LHCN-M2 (cell line): ENCODE data around the gene WASHC2C. TPM values are rescaled to one million over a fixed set of nuclear protein-coding genes. Genes with fewer than 3 reads are reported as not detected.
A peak's percentile ranks its signal among the peaks of the same experiment; 100 is the strongest.
"Not testable (repeated sequence)": the region's sequence is repeated elsewhere in the genome, so short reads cannot be mapped to it uniquely, and the experiment has no call there.

ENCODE experiments used
- DNase-seq: peaks from one replicate; pipeline ENCODE4 v3.0.0-alpha.2; 2012; ENCODE audit warnings: low read depth
- total RNA-seq: library from RNA; depleted of rRNA; stranded (reverse); fragments of >200 nt; gene quantifications from 2 replicates; pipeline ENCODE4 v1.2.3, GENCODE V29; 2014

WASHC2C gene
- total RNA-seq, 1 experiment from 2014 or later: 40.4 TPM

- DNase-seq: not testable (repeated sequence)
These were observed 44.8 kb downstream of the WASHC2C start for GRCh38 chr10:45771757-45772461.

DNA sequence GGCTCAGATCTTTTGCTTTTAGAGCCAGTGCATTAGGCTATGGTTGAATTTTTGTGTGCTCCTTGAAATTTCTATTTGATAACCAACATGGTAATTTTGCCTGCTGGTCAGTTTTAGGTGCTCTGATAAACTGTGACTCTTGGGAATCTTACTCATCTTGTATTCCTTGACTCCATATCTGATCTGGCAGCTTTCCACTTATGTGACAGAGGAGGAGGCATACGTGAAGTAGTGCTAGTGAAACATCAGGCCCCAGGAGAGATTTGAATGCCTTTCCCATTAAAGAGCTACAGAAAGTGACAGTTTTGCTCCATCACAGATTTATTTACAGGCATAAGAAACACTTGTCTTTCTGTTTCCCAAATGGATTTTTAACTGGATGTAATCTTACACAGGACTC, 59.2 kb downstream of the WASHC2C start:
- DNase-seq: not testable (repeated sequence)

DNA sequence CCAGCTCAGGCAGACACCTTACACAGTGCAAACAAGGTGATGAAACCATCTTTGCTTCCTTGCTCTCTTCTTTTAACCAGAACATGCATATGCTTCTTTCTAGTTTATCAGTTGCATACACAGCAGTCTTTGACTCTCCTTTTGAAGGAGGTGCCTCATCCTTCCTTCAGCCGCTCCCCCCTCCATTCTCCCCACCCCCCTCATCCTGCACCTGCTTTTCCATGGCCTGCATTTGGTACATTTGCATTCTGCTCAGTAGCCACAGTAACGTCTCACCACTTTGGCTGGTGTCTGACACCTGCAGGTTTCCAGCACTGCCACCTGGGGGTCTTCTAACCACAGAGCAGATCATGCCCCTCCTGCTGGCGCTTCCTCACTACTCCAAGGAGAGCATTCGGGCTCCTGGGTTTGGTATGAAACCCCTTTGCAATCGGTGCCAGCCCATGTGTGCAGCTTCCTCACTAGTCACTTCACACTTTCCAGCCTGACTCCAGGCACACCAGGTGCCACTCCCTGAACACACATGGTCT, 60.2 kb downstream of the WASHC2C start:
- DNase-seq: not testable (repeated sequence)

GRCh38 chr10:45789991-45790390, 62.9 kb downstream of the WASHC2C start:
- DNase-seq: not testable (repeated sequence)

GRCh38 chr10:45790694-45791426, 63.8 kb downstream of the WASHC2C start:
- not testable (repeated sequence) for DNase-seq

GRCh38 chr10:45794761-45795160, 67.7 kb downstream of the WASHC2C start:
- DNase-seq: not testable (repeated sequence)

DNA sequence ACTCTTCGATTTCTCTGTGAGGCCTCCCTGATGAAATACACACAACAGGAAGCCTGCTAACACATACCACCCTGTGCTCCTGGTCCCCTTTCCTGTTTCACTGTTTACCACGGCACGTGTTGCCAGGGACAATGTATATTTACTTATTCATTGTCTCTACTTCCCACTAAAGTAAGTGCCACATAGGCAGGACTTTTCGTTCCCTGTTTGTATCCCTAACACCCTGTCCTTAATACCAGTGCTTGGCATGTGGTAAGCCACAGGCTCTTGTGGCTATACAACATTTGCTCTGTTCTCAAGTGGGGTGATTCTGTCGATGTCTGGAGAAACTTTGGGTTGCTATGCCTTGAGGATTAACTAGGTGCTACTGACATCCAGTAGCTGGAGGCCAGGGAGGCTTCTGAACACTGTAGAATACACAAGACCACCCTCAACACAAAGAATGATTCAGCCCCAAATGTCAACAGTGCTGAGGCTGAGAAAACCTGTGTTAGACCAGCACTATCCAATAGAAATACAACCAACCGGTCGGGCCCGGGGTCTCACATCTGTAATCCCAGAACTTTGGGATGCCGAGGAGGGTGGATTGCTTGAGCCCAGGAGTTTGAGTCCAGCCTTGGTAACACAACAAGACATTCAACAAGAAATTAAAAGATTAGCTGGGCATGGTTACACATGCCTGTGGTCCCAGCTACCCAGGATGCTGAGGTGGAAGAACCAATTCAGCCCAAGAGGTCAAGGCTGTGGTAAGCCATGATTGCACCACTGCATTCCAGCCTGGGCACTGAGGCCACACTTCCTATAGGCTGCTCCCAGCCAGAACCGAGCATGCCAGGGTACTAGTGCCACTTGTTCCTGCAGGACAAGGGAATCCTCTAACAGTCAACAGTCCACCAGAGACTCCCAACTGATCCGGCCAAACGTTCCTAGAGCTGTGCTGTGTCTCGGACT, 76.3 kb downstream of the WASHC2C start:
- peak; percentile 82 for DNase-seq

DNA sequence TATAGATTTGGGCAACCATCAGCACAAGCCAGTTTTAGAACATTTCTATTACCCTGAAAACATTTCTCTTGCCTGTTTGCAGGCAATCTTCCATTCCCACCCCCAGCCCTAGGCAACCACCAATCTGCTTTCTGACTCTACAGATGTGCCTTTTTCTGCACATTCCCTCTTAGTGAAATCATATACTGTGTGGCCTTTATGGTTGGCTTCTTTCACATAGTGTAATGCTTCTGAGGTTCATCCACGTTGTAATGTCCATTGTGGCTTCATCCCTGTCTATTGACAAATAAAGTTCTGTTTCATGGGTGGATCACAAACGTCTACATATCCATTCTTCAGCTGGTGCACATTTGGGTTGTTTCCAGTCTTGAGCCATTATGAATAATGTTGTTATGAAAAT, 77.9 kb downstream of the WASHC2C start:
- not testable (repeated sequence) for DNase-seq

DNA sequence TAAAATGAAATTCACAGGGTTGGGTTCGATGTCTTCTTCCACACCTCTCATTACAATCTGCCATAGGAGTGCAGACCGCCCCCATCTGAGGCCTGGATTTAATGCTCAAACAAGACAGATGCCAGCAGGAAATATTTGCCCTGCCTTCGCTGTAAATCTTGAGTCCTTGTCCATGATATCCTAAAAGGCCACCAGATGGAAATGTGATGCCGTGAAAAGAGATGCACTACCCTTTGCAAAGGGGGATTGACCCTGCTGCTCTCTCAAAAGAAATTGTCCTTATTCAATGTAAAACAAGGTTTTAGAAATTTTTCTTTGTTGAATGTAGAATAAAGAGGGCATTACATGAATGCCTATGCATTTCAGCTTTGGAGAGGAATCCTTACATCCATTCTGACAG, 82.8 kb downstream of the WASHC2C start:
- DNase-seq: peak; percentile 19

DNA sequence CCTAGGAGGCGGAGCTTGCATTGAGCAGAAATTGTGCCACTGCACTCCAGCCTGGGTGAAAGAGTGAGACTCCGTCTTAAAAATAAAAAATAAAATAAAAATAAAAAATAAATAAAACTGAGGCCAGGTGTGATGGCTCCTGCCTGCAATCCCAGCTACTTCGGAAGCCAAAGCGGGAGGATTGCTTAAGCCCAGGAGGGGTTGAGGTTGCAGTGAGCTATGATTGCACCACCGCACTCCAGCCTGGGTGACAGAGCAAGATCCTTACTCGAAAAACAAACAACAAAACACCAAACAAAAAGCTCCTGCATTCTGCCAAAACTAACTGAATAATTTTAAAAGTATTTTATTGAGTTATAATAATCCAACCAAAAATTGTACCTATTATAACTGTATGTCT, 84.0 kb downstream of the WASHC2C start:
- DNase-seq: no peak

DNA sequence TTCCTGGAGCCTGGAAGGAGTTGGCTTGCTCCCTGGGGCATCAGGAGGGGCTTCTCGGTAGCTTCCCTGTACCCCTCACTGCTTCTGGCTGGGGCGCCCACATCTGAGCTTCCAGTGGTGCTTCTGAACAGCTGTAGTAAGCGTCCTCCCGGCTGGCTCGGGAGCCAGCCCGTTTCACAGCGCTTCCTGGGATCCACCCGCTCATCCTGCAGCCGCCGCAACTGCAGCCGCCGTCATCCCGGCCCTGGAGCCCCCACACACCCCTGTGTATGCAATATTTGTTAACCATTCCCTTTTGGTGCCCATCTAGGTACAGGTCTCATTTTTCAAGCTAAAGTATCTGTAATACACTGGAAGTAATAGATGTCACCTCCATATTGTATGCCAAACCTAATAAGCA, 85.9 kb downstream of the WASHC2C start:
- DNase-seq: not testable (repeated sequence)

- DNase-seq: not testable (repeated sequence)
These were observed 87.1 kb downstream of the WASHC2C start for GRCh38 chr10:45814146-45814545.

GRCh38 chr10:45817130-45817859, 90.2 kb downstream of the WASHC2C start:
- DNase-seq: no peak

- DNase-seq: no peak
These were observed 90.8 kb downstream of the WASHC2C start for GRCh38 chr10:45817912-45818311.

DNA sequence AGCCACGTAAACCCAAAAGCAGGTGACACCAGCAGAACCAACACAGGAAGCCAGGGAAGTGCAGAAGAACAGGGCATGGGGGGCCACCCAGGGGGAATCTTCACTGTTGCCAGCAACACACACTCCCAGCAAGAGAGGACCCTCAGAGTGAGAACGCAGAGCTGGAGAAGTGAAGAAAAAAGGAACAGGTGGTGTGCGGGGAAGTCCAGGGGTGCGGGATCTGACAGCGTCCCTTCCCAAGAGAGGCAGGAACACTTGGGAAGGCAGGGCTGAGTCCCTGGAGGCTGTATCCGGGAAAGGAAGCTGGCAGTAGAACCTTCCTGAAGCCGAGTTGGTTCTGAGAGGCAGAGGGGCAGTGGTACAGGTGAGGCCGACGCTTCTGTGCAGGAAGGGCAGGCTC, 92.5 kb downstream of the WASHC2C start:
- DNase-seq: no peak

- DNase-seq: not testable (repeated sequence)
These were observed 93.2 kb downstream of the WASHC2C start for GRCh38 chr10:45820107-45820830.

DNA sequence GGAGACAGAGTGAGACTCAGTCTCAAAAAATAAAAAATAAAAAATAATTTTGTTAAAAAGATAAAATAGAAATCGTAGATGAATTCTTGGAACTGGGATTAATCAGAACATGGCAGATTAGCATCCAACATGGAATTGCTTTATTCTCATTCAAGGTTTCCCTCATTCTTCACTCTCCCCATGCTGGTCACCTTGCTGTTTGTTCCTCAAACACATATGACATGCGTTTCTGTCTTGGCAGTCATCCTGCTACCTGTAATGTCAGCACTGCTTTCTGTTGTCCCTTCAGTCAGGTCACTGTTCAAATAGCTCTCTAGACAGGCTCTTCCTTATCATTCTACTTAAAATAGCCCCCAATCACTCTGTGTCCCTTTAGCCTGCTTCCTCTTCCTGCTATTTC, 95.9 kb downstream of the WASHC2C start:
- DNase-seq: not testable (repeated sequence)
